Measurements from ENCODE around the gene KCNE1.
"Not testable (repeated sequence)": the region's sequence is repeated elsewhere in the genome, so short reads cannot be mapped to it uniquely, and the experiment has no call there.

KCNE1 gene

GRCh38 chr21:34404742-34405141, 107.3 kb downstream of the KCNE1 start:
- H3K4me3 ChIP-seq (ENCODE audit: low read length in 2 of 2); H3K27ac ChIP-seq (ENCODE audit: low read depth in 2 of 2, low read length in 2 of 2); H3K36me3 ChIP-seq (ENCODE audit: control insufficient read depth in 2 of 2, insufficient read depth in 2 of 2, low read length in 2 of 2); H3K4me1 ChIP-seq (ENCODE audit: control insufficient read depth in 2 of 2, insufficient read depth in 2 of 2, low read length in 2 of 2); H3K27me3 ChIP-seq (ENCODE audit: control insufficient read depth in 2 of 2, insufficient read depth in 2 of 2, low read length in 2 of 2); H3K9ac ChIP-seq (ENCODE audit: low read depth in 1 of 2, low read length in 2 of 2); H3K9me3 ChIP-seq (ENCODE audit: control insufficient read depth in 2 of 2, low read length in 2 of 2): not testable (repeated sequence)

DNA sequence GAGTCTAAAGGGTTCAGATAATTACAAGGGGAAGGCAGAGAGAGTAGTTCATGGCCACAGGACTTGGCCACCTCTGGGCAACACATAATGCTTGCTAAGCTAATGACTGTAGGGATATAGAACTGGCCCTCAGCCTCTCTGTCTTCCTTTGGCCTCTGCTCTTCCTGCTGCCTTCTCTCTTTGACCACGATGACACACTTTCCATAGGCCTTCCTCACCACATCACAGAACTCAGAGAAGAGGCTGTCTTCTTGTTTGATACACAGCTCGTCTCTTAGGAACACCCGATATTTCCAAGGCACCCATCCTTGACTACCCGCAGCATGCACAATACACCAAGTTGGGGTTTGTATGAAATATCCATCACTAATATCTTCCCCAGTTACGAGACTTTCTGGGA, 111.5 kb downstream of the KCNE1 start:
- H3K27ac ChIP-seq (ENCODE audit: low read depth in 2 of 2, low read length in 2 of 2); H3K9ac ChIP-seq (ENCODE audit: low read depth in 1 of 2, low read length in 2 of 2); H3K9me3 ChIP-seq (ENCODE audit: control insufficient read depth in 2 of 2, low read length in 2 of 2); H3K4me1 ChIP-seq (ENCODE audit: control insufficient read depth in 2 of 2, insufficient read depth in 2 of 2, low read length in 2 of 2); H3K36me3 ChIP-seq (ENCODE audit: control insufficient read depth in 2 of 2, insufficient read depth in 2 of 2, low read length in 2 of 2); H3K27me3 ChIP-seq (ENCODE audit: control insufficient read depth in 2 of 2, insufficient read depth in 2 of 2, low read length in 2 of 2); H3K4me3 ChIP-seq (ENCODE audit: low read length in 2 of 2): not testable (repeated sequence)

Measured in mucosa of rectum (tissue), 2 donors.